ENCODE data around the gene BAG3. TPM values are rescaled to one million over a fixed set of nuclear protein-coding genes. Genes with fewer than 3 reads are reported as not detected.
"Not testable (repeated sequence)": the region's sequence is repeated elsewhere in the genome, so short reads cannot be mapped to it uniquely, and the experiment has no call there.

BAG3 gene
- total RNA-seq: 18.7 and 42.6 TPM in 2 replicates
- polyA plus RNA-seq (2012): 56.3 TPM

DNA sequence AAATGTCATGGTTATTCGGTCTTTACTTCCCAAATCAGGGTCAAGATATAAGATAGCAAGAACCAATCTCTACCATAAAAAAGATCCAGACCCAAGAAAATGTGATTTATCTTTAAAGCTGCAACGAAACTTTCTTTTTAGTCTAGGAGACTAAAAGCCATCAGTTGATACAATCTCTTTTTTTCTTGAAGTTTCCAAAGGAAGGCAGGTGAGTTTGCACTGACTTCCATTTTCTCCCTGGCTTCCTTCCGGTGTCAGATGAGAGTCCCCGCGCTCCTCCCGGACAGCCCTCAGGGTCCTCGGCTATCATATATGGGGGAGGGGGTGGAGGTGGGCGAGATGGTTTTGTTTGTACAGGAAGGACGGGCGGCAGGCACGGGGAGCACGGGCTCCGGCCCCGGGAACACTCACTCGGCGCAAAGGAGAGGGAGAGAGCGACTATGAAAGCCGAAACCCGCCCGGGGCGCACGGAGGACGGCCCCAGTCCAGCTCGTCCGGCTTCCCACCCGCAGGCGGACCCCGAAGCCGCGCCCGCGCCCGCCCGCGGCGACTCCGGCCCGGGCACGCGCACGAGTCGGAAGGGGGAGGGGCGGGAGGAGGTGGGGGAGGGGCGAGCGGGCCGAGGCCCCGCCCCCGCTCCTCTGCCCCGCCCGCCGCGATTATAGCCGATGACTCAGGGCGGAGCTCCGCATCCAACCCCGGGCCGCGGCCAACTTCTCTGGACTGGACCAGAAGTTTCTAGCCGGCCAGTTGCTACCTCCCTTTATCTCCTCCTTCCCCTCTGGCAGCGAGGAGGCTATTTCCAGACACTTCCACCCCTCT is at the start of gene BAG3:
Gene BAG3 (plus strand): TSS at position 689 of the 822 bp plus-strand sequence. CDS start 296 bp downstream, outside the sequence.
- peak; percentile 95 for DNase-seq (ENCODE audit: low read depth)

DNA sequence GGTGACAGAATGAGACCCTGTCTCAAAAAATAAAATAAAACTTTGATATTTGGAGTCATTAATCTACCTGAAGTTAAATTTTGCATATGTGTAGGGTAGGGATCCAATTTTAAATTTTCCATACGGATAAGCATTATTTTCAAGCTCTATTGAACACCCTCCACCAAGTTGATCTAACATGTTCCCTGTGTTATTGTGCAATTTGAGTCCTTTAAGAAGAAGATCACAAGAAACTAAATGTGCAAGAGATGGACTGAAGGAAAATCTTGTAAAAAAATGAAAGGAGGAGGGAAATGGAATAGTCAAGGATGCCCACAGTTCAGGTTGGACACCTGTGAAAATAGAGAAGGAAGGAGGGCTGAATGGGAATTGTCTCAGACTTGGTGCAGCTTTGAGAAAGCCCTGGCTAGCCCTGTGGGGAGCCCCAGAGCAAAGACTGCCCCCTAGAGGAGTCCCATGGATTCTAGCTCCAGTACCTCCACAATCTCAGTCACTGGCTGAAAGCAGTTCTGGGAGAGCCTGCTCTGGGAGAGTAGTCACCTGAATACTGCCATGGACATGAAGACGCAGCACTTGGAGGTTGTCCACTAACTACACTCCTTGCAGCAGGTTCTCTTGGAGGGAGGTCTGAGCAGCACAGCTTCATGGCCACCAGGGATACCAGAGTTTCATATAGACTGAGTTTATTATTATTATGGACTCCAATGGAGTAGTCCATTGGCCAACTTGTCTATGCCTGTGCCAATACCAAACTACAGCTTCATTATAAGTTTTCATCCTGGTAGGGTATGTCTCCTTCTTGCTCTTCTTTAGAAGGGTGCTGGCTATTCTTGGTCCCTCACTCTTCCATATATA is 48.7 kb upstream of the BAG3 start:
- DNase-seq (ENCODE audit: low read depth): peak; percentile 18

DNA sequence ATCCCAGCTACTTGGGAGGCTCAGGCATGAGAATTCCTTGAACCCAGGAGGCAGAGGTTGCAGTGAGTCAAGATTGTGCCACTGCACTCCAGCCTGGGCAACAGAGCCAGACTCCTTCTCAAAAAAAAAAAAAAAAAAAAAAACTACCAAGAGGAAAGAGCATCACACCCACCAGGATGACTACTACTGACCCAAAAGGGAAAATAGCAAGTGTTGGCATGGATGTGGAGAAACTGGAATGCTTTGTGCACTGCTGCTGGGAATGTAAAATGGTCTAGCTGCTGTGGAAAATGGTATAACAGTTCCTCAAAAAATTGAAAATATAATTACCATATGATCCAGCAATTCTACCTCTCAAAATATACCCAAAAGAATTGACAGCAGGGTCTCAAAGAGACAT is 46.7 kb upstream of the BAG3 start:
- no peak for DNase-seq (ENCODE audit: low read depth)

DNA sequence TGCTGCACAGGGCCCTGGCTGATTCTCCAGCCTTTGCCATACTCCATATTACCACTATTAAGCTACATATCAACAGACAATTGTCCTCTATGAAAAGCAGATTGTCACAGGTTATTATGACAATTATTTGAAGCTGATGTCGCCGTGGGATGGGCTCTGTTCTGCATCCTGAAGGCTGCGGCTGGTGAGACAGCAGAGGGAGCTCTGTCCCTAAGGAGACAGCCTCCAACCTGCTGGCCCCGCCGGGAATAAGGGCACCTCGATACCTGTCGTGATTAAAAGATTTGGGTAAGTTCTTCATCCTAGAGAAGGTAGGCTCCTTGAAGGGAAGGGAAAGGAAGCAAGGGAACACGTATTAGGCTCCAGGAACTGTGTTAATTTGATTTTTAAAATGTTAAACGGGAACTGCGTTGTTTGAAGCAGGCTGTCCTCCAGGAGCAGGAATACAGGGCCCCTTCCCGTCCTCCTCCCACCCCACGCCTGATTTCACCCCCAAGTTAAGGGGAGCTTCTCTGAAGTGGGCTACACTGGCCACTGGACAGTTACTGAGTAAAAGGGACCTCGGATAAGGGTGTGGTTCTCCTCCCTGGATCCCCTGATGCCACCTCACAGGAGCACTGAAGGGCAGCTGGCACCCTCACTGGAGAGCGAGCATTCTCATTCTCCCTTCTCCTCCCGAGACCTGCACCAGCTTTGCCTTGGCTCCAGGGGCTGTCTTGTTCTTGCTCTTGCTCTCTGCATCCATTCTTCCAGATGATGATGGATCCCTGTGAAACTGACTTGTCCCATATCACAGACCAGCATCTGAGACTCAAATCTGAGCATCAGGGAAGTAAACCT is 42.6 kb upstream of the BAG3 start:
- DNase-seq (ENCODE audit: low read depth): peak; percentile 54

DNA sequence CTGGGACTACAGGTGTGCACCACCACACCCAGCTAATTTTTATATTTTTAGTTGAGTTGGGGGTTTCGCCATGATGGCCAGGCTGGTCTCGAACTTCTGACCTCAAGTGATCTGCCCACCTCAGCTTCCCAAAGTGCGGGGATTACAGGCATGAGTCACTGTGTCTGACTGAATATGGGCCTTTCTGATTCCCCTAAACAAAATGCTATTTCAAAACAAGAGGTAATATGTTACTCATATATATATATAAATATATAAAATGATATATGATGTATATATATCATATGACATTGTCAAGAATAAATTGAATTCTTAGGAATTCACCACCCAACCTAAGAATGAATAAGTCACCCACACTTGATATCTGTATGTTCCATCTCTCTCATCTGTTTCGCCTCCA is 41.7 kb upstream of the BAG3 start:
- DNase-seq (ENCODE audit: low read depth): no peak

DNA sequence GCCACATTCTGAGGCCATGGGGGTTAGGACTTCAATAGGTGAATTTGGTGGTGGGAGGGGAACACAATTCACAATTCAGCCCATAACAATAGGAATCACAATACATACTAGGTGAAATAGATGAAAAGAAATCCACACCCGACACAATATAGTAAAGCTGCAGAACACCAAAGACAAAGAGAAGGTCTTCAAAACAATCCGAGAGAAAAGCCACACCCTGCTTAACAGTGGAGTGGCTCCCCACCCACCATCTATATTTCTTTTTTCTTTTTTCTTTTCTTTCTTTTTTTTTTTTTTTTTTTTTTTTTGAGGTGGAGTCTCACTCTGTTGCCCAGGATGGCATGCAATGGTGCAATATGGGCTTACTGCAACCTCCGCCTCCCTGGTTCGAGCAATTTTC is 39.7 kb upstream of the BAG3 start:
- no peak for DNase-seq (ENCODE audit: low read depth)

DNA sequence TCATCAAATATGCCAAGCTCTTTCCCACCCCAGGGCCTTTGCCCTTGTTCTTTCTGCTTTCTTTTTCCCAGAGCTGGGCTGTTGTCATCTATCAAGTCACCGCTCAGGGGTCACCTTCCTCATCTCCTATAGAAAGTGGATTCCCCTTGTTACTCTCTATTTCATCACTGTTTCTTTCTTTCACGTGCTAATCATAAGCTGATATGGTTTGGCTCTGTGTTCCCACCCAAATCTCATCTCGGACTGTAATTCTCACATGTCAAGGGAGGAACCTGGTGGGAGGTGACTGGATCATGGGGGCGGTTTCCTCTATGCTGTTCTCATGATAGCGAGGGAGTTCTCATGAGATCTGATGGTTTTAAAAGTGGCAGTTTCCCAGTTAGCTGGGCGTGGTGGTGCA is 37.4 kb upstream of the BAG3 start:
- no peak for DNase-seq (ENCODE audit: low read depth)

DNA sequence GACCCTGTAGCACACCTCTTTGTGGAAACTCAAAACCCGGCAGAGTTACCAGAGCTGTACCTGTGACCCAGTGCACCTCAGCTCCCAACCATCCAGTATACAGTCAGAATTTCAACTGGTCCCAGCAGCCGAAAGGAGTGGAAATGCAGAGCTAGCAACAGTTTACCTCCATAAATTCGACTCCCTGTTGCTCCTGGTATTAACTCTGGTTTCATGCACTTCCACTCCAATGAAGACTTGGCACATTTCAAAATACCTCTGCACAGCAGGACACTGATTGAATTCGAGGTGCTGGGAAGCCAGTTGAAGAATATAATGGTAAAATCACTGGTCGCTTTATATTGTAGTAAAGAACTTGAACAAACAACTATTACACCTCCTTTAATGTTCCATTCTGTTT is 36.5 kb upstream of the BAG3 start:
- DNase-seq (ENCODE audit: low read depth): no peak

DNA sequence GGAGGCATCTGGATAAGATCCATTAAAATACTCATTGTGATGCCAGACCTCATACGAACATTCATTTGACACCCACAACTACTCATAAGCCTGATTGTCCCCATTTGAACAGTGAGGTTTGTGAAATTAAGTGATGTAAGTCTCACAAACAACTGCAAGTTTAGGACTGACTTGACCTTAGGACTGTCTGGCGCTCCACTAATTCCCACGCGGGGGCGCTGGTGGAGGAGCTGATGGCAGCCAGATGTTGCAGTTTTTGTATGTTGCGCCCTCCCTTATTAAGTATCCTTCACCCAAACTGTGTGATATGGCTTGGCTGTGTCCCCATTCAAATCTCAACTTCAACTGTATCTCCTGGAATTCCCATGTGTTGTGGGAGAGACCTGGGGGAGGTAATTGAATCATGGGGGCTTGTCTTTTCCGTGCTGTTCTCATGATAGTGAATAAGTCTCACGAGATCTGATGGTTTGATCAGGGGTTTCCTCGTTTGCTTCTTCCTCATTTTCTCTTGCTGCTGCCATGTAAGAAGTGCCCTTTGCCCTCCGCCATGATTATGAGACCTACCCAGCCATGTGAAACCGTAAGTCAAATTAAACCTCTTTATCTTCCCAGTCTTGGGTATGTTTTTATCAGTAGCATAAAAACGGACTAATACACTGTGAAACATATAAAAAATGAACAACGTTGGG is 34.2 kb upstream of the BAG3 start:
- DNase-seq (ENCODE audit: low read depth): no peak

DNA sequence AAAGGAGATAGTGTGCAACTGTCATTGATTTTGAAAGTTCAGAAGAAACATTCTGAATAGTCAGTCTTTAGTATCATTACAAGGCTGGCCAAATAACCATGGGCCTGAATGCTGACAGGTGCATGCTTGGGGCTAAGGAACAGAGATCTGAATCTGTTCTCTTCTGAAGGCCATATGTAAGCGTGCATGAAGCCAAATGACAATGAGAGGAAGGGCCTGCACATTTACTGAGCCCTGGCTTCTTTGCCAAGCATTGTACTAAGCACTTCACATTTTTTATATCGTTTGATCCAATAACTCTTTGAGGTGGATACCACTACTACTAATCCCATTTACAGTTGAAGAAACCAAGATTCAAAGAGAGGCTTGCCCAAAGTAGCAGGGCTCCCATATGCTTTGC is 32.0 kb upstream of the BAG3 start:
- DNase-seq (ENCODE audit: low read depth): no peak

DNA sequence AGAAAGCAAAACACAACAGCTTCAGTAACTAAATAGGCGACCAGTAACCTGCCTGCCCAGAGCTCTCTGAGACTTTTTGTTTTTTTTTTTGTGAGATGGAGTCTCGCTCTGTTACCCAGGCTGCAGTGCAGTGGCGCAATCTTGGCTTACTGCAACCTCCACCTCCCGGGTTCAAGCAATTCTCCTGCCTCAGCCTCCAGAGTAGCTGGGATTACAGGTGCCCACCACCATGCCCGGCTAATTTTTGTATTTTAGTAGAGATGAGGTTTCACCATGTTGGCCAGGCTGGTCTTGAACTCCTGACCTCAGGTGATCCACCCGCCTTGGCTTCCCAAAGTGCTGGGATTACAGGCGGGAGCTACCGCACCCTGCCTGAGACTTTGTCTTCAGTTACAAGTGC is 31.4 kb upstream of the BAG3 start:
- DNase-seq (ENCODE audit: low read depth): not testable (repeated sequence)

DNA sequence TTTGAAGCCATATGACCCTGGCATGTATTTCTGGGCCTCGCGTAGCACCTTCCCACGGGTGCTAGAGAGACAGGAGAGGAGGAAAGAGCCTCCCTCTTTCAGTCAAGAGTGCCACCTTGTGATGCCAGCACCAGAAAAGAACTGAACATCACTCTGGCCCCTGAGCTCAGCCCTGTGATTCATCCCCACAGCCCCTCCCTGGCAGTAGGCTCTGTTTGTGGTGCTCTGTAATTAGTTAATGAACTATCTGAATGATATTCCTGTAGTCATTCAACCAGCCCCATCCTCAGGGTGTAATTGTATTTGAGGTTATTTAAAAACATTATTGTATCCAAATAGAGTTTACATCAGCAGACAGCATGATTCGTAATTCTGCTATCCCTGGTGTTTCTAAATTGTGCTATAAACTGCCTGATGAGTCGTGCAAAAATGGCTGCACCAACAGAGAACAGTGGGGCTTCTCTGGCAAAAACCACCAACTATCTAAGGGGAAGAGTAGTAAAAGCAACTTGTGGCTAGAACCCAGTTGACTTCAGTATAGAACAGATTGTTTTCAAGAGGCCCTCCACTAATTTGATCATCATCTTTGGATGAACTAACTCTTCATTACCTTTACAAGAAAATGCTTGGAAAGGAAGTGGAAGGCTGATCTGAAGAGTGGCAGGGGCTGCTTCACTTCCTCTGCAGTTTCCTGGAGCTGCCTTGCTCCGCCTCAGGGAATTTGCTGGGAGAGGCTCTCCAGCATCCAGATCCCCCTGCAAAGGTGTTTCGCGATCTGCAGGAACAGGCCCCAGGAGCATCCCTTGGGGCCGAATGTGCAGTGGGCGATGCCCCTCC is 30.7 kb upstream of the BAG3 start:
- DNase-seq (ENCODE audit: low read depth): peak; percentile 67

DNA sequence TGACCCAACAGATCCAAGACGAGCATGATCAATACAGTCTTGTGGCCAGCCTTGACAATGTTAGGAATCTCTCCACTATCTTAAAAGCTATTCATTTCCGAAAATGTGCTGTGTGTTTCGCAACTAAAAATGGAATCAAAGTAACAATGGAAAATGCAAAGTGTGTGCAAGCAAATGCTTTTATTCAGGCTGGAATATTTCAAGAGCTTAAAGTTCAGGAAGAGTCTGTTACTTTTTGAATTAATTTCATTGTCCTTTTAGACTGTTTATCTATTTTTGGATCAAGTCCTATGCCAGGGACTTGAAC is 30.1 kb upstream of the BAG3 start:
- DNase-seq (ENCODE audit: low read depth): no peak

DNA sequence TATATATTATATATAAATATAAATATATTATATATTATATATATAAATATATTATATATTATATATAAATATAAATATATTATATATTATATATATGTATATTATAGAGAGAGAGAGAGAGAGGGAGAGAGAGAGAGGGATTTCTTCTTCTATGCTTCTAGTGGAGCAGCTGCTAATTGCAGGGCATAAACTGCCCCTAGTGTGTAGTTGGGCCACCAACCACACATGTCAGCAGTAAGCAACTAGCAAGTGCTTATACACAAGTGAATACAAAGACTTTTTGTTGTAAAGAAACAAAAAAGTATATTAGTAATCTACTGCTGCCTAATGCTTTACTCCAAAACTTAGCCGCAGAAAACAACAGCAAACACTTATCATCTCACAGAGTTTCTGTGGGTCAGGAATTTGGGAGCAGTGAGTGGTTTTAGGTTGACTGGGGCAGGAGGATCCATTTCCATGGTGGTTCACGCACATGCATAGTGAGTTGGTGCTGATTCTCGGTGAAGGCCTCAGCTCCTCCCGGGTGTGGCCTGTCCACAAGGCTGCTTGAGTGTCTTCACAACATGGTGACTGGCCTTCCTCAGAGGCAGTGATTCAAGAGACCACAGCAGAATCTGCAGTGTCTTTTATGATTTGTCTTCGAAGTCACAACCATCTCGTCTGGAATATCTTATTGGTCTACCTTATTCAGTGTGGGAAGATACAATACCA is 25.5 kb upstream of the BAG3 start:
- no peak for DNase-seq (ENCODE audit: low read depth)

DNA sequence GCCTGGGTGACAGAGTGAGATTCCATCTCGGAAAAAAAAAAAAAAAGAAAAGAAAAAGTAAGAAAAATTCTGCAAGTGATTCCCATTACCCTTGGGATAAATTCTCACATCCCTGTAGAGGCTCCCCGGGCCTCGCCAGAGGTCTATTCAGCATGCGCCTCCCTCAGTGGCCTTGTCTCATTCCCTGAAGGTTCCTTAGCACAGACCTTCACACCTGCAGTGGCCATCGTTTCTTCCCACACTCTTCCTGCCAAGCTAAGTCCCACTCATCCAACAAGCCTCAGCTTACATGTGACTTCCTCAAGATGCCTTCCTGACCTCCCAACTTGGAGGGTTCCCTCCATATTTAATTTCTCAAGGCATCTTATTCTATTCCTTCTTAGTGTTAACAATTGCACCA is 20.9 kb upstream of the BAG3 start:
- no peak for DNase-seq (ENCODE audit: low read depth)

DNA sequence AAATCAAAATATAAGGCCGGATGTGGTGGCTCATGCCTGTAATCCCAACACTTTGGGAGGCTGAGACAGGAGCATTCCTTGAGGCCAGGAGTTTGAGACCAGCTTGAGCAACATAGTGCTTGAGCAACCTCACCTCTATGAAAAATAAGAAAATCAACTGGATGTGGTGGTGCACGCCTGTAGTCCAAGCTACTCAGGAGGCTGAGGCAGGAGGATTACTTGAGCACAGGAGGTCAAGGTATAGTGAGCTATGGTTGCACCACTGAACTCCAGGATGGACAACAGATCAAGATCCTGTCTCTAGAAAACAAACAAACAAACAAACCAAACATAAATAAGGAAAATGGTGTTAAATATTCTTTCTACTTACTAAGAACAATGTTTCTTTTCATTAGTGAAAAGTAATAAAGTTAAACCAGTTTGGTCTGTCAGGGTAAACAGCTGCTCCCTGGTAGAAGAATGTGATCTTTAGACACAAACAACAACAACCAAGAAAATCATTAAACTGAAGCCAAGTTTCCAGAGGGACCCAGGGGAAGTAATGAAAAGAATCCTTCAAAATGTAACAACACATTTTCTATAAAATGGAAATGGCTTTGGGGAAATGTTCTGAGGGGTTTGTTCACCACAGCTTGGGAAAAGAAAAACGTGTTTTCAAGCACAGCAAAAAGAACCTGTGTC is 17.5 kb upstream of the BAG3 start:
- no peak for DNase-seq (ENCODE audit: low read depth)

DNA sequence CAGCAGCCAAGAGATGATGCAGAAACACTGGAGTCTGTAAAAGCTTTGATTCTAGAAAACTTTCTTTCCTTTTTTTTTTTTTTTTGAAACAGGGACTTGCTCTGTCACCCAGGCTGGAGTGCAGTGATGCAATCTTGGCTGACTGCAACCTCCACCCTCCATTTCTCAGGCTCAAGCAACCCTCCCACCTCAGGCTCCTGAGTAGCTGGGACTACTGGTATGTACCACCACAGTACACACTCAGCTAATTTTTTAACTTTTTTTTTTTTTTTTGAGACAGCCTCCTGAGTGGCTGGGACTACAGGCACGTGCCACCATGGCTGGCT is 17.0 kb upstream of the BAG3 start:
- DNase-seq (ENCODE audit: low read depth): no peak

DNA sequence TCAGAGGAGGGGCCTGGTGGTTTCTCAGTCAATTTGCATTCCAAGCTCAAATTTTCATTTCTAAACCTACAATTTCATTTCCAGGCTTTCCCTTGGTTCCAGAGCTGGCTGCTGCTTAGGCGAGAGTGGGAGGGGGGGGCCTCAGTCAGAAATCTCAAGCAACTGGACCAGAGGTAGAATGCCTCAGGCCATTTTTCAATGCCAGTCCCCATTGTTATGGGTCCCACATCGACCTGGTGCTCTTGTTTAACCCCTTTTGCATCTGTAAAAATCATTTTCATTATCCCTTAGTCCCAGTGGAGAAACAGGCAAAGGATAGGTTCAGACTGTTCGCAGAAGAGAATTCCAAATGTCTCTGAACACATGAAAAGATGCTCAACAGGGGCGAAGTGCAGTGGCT is 13.5 kb upstream of the BAG3 start:
- no peak for DNase-seq (ENCODE audit: low read depth)

DNA sequence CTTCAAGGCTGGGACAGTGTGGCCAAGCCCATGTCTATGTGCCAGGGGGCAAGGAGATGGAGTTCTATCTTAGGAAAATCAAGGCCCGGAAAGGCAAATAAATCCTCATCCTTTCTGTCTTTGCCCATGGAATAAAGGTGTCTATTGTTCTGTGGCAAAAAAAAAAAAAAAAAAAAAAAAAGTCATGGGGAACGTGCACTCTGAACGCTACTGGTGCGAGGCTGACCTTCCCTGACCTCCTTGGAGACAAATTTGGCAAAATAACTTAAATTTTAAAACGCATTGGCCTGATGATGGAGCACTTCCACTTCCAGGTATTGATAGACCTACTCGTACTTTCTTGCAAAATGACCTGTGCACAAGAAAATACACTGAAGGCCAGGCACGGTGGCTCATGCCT is 12.2 kb upstream of the BAG3 start:
- no peak for DNase-seq (ENCODE audit: low read depth)
